Hepatocyte (in vitro differentiated cells): ENCODE results near the gene MKI67. TPM values are rescaled to one million over a fixed set of nuclear protein-coding genes. Genes with fewer than 3 reads are reported as not detected.

Experiments
- DNase-seq: peaks from one replicate; pipeline ENCODE4 v3.0.0-alpha.2; 2016; ENCODE audit warnings: low spot score
- H2AFZ ChIP-seq: fragments of 200-600 bp; sonication (generic); 2 replicates; pipeline ENCODE4 v1.6.0; 2016; ENCODE audit warnings: antibody characterized with exemption, mild to moderate bottlenecking
- H3K27ac ChIP-seq: fragments of 200-600 bp; sonication (generic); 2 replicates; pipeline ENCODE4 v1.5.1; 2016; ENCODE audit warnings: mild to moderate bottlenecking
- H3K27me3 ChIP-seq: fragments of 200-600 bp; sonication (generic); 2 replicates; pipeline ENCODE4 v1.6.1; 2016
- H3K36me3 ChIP-seq: fragments of 200-600 bp; sonication (generic); replicated peaks from 2 replicates; pipeline ENCODE4 v1.5.1; 2016; ENCODE audit warnings: low read depth; ENCODE audit not compliant: insufficient read depth
- H3K4me1 ChIP-seq: fragments of 200-600 bp; sonication (generic); 2 replicates; pipeline ENCODE4 v1.5.1; 2016; ENCODE audit warnings: mild to moderate bottlenecking, moderate library complexity; ENCODE audit not compliant: insufficient read depth
- H3K4me2 ChIP-seq: fragments of 200-600 bp; sonication (generic); 2 replicates; pipeline ENCODE4 v1.6.0; 2016
- H3K4me3 ChIP-seq: fragments of 200-600 bp; sonication (generic); 2 replicates; pipeline ENCODE4 v1.5.1; 2016; ENCODE audit warnings: mild to moderate bottlenecking
- H3K79me2 ChIP-seq: fragments of 200-600 bp; sonication (generic); 2 replicates; pipeline ENCODE4 v1.6.0; 2017; ENCODE audit warnings: mild to moderate bottlenecking
- H3K9me2 ChIP-seq: fragments of 200-600 bp; sonication (generic); replicated peaks from 2 replicates; pipeline ENCODE4 v1.6.0; 2017; ENCODE audit warnings: mild to moderate bottlenecking; ENCODE audit not compliant: insufficient read depth
- H3K9me3 ChIP-seq: fragments of 200-600 bp; sonication (generic); 2 replicates; pipeline ENCODE4 v1.5.1; 2016; ENCODE audit warnings: low read depth, mild to moderate bottlenecking
- H4K20me1 ChIP-seq: fragments of 200-600 bp; sonication (generic); 2 replicates; pipeline ENCODE4 v1.6.0; 2016; ENCODE audit warnings: mild to moderate bottlenecking; ENCODE audit not compliant: insufficient read depth, poor library complexity, severe bottlenecking
- CTCF ChIP-seq: fragments of 200-600 bp; sonication (generic); IDR thresholded peaks from 2 replicates; pipeline ENCODE4 v1.5.1; 2016; ENCODE audit warnings: antibody characterized with exemption, mild to moderate bottlenecking; ENCODE audit not compliant: poor library complexity
- EZH2 ChIP-seq: fragments of 200-600 bp; sonication (generic); IDR thresholded peaks from 2 replicates; pipeline ENCODE4 v1.6.1; 2016; ENCODE audit warnings: antibody characterized with exemption, mild to moderate bottlenecking, borderline replicate concordance
- EZH2phosphoT487 ChIP-seq: fragments of 200-600 bp; sonication (generic); IDR thresholded peaks from one replicate; pipeline ENCODE4 v1.6.1; 2018; ENCODE audit warnings: antibody characterized with exemption, mild to moderate bottlenecking, low read depth, moderate library complexity; ENCODE audit not compliant: unreplicated experiment, severe bottlenecking
- WGBS: methylation state at CpG from one replicate; pipeline ENCODE4 v1.1.6; 2016; ENCODE audit warnings: low lambda C conversion rate; ENCODE audit errors: missing lambda C conversion rate; 5-methylcytosine and 5-hydroxymethylcytosine counted together
- polyA plus RNA-seq: library from polyadenylated mRNA; unstranded; fragments of >200 nt; fragmentation: Nextera tagmentation; extraction: Ambion mirVana; gene quantifications from 2 replicates; pipeline ENCODE4 v1.2.1, GENCODE V29; 2016
- total RNA-seq: library from RNA; depleted of rRNA; stranded (reverse); fragments of >200 nt; gene quantifications from 2 replicates; pipeline ENCODE4 v1.2.3, GENCODE V29; 2014

The MKI67 gene
- total and polyA plus RNA-seq, 2 experiments from 2014 or later, result 8.1 to 13.1 TPM

- DNase-seq, result no peak
- no peak overlapping the region for H2AFZ ChIP-seq
- no peaks in the 10 kb centered on the region for H3K27me3 ChIP-seq
- no peak overlapping the region for H3K4me3 ChIP-seq
- TF ChIP-seq EZH2phosphoT487 (no peak), CTCF (no peak), EZH2 (no peak)
- H3K36me3 ChIP-seq, result no peaks in the 10 kb centered on the region
- H3K27ac ChIP-seq, result no peak overlapping the region
- no peaks in the 10 kb centered on the region for H3K9me3 ChIP-seq
- H3K79me2 ChIP-seq, result no peaks in the 10 kb centered on the region
- no peak overlapping the region for H3K4me2 ChIP-seq
- WGBS, result 89% methylated on average over 14 of the region's 14 CpGs
- no peaks in the 10 kb centered on the region for H4K20me1 ChIP-seq
- H3K4me1 ChIP-seq, result no peaks in the 10 kb centered on the region
- no peaks in the 10 kb centered on the region for H3K9me2 ChIP-seq
These were observed 53.1 kb downstream of the MKI67 start for GRCh38 chr10:128072941-128073645.

- TF ChIP-seq EZH2, result no peak
- TF ChIP-seq EZH2phosphoT487, result no peak
- TF ChIP-seq CTCF, result no peak
- H3K27ac ChIP-seq, result no peak overlapping the region
- no peak overlapping the region for H2AFZ ChIP-seq
- no peaks in the 10 kb centered on the region for H3K27me3 ChIP-seq
- no peak overlapping the region for H3K4me3 ChIP-seq
- DNase-seq, result no peak
- H3K4me2 ChIP-seq, result no peak overlapping the region
- no peaks in the 10 kb centered on the region for H3K79me2 ChIP-seq
- H4K20me1 ChIP-seq, result no peaks in the 10 kb centered on the region
- 89% methylated on average over 6 of the region's 6 CpGs for WGBS
- H3K9me2 ChIP-seq, result no peaks in the 10 kb centered on the region
- no peaks in the 10 kb centered on the region for H3K36me3 ChIP-seq
- no peaks in the 10 kb centered on the region for H3K4me1 ChIP-seq
- H3K9me3 ChIP-seq, result no peaks in the 10 kb centered on the region
These were observed 54.2 kb downstream of the MKI67 start for GRCh38 chr10:128072046-128072445.

GRCh38 chr10:128071417-128071782, 54.8 kb downstream of the MKI67 start:
- Histone ChIP-seq H3K9me2 (no peaks in the 10 kb centered on the region), H3K4me2 (no peak overlapping the region), H2AFZ (no peak overlapping the region), H4K20me1 (no peaks in the 10 kb centered on the region), H3K79me2 (no peaks in the 10 kb centered on the region), H3K27ac (no peak overlapping the region), H3K4me3 (no peak overlapping the region), H3K36me3 (no peaks in the 10 kb centered on the region), H3K9me3 (no peaks in the 10 kb centered on the region), H3K27me3 (no peaks in the 10 kb centered on the region), H3K4me1 (no peaks in the 10 kb centered on the region)
- DNase-seq, result no peak
- TF ChIP-seq CTCF (no peak), EZH2 (no peak), EZH2phosphoT487 (no peak)
- WGBS, result 82% methylated on average over 9 of the region's 9 CpGs
